ENCODE results near the gene CFAP46.
"Not testable (repeated sequence)": the region's sequence is repeated elsewhere in the genome, so short reads cannot be mapped to it uniquely, and the experiment has no call there.

CFAP46 gene

DNA sequence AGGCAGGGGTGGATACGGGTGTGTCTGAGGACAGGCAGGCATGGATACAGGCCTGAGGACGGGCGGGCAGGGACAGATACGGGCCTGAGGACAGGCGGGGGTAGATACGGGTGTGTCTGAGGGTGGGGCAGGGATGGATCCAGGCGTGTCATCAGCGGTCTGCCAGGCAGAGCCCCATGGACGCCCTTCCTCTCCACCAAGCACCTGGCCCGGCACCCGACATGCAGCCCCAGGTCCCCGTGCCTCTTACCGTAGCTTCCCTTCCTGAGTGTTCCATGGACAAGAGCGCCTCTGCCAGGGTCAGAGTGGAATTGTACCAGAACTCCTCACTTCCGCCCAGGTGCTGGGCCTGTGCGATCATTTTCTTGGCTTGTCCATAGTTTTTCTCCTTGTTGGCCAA lies 81.8 kb downstream of the CFAP46 start:
- no peak for DNase-seq

DNA sequence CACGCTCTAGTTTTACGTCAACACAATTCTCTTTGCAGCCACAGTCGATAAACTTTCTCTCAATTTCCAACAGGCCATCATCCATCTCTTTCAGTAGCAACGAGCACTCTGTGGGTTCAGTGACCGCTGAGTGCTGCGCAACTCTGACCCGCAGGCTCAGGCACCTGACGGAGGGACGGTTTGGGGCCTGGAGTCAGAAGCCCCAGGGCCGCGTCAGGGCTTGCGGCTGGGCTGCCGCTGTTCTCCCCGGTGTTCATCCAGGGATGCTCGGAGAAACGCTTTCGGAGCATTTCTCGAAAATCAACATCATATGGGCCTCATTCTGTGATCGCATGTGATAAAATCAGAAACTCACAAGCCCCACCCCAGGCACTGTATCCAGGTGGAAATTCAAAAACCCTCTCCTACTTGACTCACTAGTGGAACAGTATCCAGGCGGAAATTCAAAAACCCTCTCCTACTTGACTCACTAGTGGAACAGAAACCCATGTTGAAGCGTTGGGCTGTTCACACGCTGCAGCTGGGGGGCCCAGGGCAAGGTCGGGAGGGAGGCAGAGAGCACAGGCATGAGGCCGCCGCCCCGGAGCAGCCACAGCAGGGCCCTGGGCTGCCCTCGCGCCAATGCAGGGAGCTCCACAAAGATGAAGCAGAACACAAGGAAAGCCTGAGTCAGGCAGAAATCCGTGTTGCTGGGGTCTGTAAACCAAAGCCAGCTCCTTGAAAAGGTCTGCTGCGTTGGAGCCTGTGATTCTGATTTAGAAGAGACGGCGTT lies 83.1 kb downstream of the CFAP46 start:
- no peak for DNase-seq

DNA sequence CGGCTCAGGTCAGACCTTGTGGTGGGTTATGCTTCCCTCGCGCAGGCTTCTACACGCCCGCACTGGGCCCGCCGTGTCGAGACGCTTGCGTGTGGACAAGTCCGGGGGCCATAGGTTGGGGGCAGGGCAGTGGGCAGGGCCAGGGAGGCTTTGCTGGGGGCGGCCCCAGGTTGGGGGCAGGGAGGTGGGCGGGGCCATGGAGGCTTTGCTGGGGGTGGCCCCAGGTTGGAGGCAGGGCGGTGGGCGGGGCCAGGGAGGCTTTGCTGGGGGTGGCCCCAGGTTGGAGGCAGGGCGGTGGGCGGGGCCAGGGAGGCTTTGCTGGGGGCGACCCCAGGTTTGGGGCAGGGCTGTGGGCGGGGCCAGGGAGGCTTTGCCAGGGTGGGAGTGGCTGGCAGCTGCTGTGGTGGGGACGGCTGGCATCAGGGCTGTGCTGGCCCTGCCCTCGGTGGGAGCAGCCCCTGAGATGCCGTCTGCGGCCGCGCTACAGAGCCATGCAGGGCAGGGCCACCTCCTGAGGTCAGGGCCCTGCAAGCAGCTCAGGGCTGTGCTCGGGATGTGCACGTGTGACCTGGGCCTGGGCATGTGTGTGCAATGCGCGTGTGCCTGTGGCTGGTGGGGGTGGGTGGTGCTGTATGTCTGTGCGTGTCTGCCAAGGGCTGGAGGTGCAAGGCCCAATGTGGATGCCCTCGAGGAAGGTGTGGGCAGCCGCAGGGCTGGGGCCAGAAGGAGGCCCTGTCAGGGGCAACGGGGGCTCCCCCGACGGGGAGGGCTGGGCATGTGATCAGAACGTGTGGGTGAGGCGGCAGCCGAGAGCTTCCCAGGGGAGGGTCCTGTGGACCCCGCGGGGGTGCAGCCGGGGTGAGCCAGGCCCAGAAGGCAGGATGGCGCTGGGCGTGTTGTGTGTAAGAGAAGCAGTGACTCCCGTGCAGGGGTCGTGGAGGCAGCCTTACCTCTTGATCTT lies 84.0 kb downstream of the CFAP46 start:
- DNase-seq: no peak

- DNase-seq: no peak
Measured at GRCh38 chr10:132856869-132857524, 85.4 kb downstream of the CFAP46 start.

DNA sequence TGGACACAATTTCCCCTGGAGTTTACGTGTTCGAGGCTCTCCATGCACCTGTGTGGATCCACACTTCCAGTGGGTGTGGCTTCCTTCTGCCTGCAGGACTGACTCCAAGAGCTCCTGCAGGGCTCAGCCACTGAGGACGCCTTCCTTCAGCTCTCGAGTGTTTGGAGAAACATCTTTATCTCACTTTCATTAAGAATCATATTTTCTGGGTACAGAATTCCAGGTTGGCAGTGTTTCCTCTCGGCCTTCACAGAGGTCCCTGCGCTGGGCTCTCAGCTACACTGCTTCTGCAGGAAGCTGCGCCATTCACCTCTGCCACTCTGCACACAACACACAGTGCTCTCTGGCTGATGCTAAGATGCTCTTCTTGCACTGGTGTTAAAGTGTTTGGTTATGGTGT lies 86.5 kb downstream of the CFAP46 start:
- DNase-seq: no peak

DNA sequence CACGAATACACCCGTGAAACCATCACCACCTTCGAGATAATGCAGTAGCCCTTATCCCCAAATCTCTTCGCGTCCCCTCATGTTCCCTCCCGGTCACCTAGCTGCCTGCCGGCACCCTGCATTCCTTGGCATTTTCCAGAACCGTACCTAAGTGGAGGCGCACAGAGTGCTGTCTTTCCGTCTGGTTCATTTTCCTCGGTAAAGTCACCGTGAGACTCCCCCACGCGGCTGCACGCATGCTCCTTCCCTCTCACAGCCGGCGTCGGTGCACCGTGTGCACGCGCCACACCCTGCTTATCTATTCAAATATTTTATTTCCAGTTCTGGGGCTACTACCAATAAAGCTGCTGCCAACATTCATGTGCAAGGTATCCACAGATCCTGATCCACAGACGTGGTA lies 90.9 kb downstream of the CFAP46 start:
- DNase-seq: no peak

DNA sequence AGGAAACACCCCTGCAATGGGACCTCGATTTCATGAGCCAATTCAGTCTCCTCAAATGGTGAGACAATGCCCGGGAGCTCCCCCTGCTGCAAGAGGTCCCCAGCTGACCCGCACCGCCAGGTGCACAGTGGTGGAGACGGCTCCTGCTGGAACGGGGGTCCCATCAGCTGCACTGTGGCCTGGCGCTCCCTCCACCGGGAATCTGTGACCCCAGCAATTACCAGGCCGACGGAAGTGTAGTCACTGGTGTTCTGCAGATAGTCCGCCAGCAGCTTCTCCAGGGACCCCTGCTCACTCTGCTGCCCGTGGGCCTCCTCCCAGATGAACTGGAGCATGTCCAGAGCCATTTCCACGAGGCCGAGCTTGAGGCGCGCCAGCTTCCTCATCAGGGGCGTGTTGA lies 91.5 kb downstream of the CFAP46 start:
- no peak for DNase-seq

DNA sequence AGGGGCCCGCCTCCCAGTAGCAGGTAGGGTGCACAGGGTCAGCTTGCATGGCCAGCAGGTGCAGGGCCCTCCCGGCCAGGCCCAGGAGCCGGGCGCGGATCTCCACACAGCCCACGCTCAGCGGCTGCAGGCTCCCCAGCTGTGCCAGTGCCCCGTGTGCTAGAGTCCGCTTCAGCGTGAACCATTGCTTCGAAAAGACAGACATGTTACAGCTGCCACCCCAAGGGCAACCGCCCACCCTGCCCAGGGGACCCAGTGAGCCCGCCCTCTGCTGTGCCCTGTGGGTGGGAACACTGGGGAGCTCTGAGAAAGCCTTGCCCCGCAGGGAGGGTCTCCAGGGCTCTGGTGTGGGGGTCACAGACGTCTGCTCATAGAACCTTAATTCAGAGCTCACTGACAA lies 92.1 kb downstream of the CFAP46 start:
- no peak for DNase-seq

GRCh38 chr10:132849546-132850031 lies 92.8 kb downstream of the CFAP46 start:
- DNase-seq: no peak

GRCh38 chr10:132848951-132849545 lies 93.3 kb downstream of the CFAP46 start:
- DNase-seq: no peak

GRCh38 chr10:132848291-132848701 lies 94.1 kb downstream of the CFAP46 start:
- no peak for DNase-seq

- DNase-seq: no peak
Measured at GRCh38 chr10:132847856-132848255, 94.5 kb downstream of the CFAP46 start.

GRCh38 chr10:132847416-132847777 lies 95.0 kb downstream of the CFAP46 start:
- no peak for DNase-seq

DNA sequence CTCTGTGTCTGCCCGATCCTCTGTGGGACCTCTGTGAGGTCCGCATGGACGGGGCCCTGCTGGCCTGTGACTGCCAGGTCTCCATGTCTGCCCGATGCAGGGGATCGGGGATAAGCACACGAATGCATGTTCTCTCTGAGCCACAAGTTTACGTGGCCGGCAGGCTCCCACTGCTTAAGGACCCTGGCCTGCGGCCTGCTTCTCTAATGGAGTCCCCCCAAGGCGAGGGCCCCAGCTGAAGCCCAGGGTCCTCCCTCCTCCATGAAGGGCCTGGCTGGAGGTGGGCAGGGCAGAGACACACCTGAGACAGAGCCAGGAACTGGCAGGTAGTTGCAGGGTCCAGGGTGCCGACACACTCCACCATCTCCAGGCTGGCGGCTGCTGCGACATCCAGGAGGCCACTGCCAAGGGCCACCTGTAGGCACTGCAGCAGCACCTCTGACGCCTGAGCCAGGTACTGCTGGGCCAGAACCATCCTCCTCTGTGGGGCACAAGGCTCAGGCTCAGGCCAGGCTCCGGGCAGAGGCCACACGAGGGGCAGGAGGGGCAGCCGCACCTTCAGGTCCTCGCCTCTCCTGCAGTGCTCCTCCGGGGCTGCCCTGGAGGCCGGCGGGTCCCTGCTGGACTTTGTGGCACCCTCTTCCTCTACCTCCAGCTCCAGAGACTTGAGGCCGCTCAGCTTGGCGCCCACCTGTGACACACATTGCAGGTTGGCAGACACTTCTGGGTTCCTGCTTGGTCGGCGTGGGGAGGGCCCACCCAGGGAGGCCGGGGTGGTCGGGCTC lies 95.5 kb downstream of the CFAP46 start:
- DNase-seq: no peak

GRCh38 chr10:132845780-132846595 lies 96.4 kb downstream of the CFAP46 start:
- no peak for DNase-seq

- no peak for DNase-seq
Measured at GRCh38 chr10:132845041-132845551, 97.3 kb downstream of the CFAP46 start.

GRCh38 chr10:132844069-132844809 lies 98.1 kb downstream of the CFAP46 start:
- DNase-seq: no peak

DNA sequence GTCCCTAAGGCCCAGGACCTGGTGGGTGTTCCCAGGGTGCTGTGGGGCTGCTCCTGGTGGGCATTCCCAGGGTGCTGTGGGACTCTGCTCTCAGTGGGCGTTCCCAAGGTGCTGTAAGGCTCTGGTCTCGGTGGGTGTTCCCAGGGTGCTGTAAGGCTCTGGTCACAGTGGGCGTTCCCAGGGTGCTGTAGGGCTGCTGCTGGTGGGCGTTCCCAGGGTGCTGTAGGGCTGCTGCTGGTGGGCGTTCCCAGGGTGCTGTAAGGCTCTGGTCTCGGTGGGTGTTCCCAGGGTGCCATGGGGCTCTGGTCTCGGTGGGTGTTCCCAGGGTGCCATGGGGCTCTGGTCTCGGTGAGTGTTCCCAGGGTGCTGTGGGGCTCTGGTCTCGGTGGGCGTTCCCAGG lies 99.1 kb downstream of the CFAP46 start:
- not testable (repeated sequence) for DNase-seq

GRCh38 chr10:132842397-132842796 lies 100.0 kb downstream of the CFAP46 start:
- DNase-seq: no peak

DNA sequence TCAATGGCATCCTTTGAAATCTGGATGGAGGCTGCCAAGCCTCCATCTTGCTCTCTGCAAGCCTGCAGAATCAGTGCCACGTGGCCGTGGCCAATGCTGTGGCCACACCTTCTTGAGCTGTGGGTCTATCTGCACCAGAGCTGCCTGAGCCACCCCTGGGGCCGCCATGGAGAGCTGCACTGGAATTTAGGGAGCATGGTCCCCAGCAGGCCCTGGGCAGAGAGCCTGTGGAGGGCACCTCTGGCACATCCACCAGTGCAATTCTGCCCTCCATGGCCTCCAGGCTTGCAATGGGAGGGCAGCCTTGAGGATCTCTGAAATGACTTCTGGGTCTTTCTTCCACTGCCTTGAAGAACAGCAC lies 100.8 kb downstream of the CFAP46 start:
- DNase-seq: no peak

Measured in GOT3 (cell line).